ENCODE results near the gene C1QTNF9.

C1QTNF9 gene

DNA sequence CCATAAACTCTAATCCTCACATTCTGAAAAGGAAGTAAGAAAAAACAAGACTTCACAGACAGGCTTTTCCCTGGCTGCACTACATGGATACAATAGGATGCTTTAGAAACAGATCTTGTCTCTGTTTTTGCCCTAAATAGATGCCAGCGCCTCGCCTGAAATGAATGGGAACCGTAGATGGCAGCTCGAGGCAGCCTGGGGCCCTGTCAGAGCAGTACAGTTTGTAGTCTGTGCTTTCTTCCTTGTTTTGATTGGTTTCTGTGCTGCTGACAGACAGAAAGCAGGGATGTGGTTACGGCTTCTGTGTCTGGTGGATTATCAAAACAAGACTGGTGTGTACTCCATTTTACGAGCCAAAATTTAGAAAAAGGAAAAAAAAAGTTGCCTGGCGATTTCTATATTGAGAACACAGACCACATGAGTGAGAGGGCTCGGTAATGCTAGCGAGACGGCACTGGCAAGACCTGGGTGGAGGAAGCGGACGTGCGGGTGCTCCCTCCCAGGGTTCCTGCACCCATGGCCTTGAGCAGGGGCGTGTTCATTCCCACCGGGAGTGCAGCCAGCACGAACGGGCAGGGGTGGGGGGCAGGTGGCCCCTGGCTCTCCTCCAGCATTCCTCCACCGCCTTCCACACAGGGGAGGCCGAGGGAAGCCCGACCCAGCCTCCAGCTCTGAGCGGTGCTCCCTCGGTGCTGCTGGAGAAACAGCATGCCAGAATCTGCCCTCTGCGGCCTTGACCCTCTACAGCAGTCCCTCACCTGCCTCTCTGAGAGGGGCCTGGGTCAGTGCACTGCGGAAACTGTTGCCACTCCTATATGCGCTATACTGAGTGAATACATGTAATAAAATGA, 37.6 kb upstream of the C1QTNF9 start:
- H3K79me2 ChIP-seq (ENCODE audit: control insufficient read depth, low read length) = no peaks in the 10 kb centered on the region
- H3K4me3 ChIP-seq (ENCODE audit: low read length) = no peak overlapping the region
- peaks cover 40% of the 10 kb centered on the region for H3K4me1 ChIP-seq (ENCODE audit: control insufficient read depth, low read length)
- no peaks in the 10 kb centered on the region for H3K9me3 ChIP-seq (ENCODE audit: control insufficient read depth, insufficient read depth, low read length)
- no peak overlapping the region for H3K27ac ChIP-seq (ENCODE audit: low read depth, low read length)
- no peaks in the 10 kb centered on the region for H3K36me3 ChIP-seq (ENCODE audit: control insufficient read depth, low read length)
- peaks cover 4% of the 10 kb centered on the region; the same call in 1 of the 2 replicates for H3K27me3 ChIP-seq (ENCODE audit: control insufficient read depth, low read length)
- H4K20me1 ChIP-seq (ENCODE audit: control insufficient read depth, insufficient read depth, low read depth, low read length) = no peaks in the 10 kb centered on the region
- H3K4me2 ChIP-seq (ENCODE audit: low read length) = peak overlapping the region; percentile 39
- TF ChIP-seq, protein P1, sequence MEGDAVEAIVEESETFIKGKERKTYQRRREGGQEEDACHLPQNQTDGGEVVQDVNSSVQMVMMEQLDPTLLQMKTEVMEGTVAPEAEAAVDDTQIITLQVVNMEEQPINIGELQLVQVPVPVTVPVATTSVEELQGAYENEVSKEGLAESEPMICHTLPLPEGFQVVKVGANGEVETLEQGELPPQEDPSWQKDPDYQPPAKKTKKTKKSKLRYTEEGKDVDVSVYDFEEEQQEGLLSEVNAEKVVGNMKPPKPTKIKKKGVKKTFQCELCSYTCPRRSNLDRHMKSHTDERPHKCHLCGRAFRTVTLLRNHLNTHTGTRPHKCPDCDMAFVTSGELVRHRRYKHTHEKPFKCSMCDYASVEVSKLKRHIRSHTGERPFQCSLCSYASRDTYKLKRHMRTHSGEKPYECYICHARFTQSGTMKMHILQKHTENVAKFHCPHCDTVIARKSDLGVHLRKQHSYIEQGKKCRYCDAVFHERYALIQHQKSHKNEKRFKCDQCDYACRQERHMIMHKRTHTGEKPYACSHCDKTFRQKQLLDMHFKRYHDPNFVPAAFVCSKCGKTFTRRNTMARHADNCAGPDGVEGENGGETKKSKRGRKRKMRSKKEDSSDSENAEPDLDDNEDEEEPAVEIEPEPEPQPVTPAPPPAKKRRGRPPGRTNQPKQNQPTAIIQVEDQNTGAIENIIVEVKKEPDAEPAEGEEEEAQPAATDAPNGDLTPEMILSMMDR (IDR thresholded peaks at IDR 0.05; ENCODE audit: low read depth, low read length, poor library complexity, severe bottlenecking) = no peak
- TF ChIP-seq EZH2phosphoT487 (IDR thresholded peaks at IDR 0.05; ENCODE audit: borderline replicate concordance, low read length) = no peak
- H3F3A ChIP-seq (ENCODE audit: control insufficient read depth, insufficient read depth) = no peaks in the 10 kb centered on the region
- no peaks in the 10 kb centered on the region for H3K9me2 ChIP-seq (replicated peaks; ENCODE audit: control insufficient read depth, low read length)

DNA sequence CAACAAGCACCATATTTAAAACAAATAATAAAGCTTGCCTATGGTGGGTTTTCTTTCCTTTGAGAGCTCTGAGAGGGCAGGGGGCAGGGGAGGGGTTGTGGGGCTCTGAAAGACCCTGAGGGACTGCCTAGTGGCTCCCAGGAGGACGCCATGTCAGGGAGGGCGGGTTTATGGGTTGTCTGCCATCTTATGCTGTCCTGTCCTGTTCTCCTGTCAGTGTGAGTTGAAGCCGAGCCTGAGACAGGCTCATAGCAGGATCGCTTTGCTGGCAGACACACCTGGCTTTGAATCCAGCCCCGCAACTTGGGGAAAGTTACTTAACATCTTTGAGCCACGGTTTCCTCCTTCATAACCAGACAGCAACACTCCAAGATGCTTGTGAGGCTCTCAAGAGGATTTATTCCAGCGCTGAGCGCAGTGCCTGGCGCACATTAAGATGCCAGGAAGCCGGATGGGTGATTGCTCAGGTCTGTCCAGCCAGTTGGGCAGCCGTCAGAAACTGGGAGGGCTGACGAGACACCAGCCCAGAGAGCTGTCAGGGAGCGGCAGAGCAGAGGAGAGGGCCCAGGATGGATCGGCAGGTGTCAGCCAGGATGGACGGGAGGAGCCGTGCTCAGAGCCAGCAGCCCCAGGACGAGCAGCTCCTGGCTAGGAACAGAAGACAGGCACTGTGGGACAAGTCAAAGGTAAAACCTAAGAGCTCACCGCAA, 36.8 kb upstream of the C1QTNF9 start:
- H4K20me1 ChIP-seq (ENCODE audit: control insufficient read depth, insufficient read depth, low read depth, low read length) = no peaks in the 10 kb centered on the region
- H3K27ac ChIP-seq (ENCODE audit: low read depth, low read length) = no peak overlapping the region
- no peaks in the 10 kb centered on the region for H3K9me3 ChIP-seq (ENCODE audit: control insufficient read depth, insufficient read depth, low read length)
- H3K4me3 ChIP-seq (ENCODE audit: low read length) = no peak overlapping the region
- H3F3A ChIP-seq (ENCODE audit: control insufficient read depth, insufficient read depth) = no peaks in the 10 kb centered on the region
- H3K79me2 ChIP-seq (ENCODE audit: control insufficient read depth, low read length) = no peaks in the 10 kb centered on the region
- H3K36me3 ChIP-seq (ENCODE audit: control insufficient read depth, low read length) = no peaks in the 10 kb centered on the region
- TF ChIP-seq, protein P1 (IDR thresholded peaks at IDR 0.05; ENCODE audit: low read depth, low read length, poor library complexity, severe bottlenecking) = no peak
- H3K4me1 ChIP-seq (ENCODE audit: control insufficient read depth, low read length) = peaks cover 40% of the 10 kb centered on the region
- peaks cover 4% of the 10 kb centered on the region; the same call in 1 of the 2 replicates for H3K27me3 ChIP-seq (ENCODE audit: control insufficient read depth, low read length)
- H3K9me2 ChIP-seq (replicated peaks; ENCODE audit: control insufficient read depth, low read length) = no peaks in the 10 kb centered on the region
- no peak overlapping the region; the same call in 1 of the 2 replicates for H3K4me2 ChIP-seq (ENCODE audit: low read length)

DNA sequence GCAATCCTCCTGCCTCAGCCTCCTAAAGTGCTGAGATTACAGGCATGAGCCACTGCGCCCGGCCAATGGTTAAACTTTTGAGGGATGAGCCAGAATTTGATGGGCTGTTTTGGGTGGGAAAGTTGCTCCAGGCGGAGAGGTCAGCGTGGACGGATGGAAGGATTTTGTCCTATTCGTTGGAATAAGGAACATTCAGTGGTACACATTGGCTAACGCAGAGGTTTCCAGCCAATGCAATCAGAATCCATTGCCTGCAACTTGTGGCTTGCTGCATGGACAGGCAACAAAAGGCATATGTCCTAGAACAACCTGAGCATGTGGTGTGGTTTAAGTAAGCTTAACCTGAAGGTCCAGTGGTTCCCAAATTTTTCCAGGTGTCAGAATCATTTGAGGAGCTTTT, 35.5 kb upstream of the C1QTNF9 start:
- Histone ChIP-seq H4K20me1 (ENCODE audit: control insufficient read depth, insufficient read depth, low read depth, low read length) (no peaks in the 10 kb centered on the region), H3K36me3 (ENCODE audit: control insufficient read depth, low read length) (no peaks in the 10 kb centered on the region), H3K27ac (ENCODE audit: low read depth, low read length) (peak overlapping the region; percentile 3; the same call in 1 of the 2 replicates), H3F3A (ENCODE audit: control insufficient read depth, insufficient read depth) (no peaks in the 10 kb centered on the region), H3K4me3 (ENCODE audit: low read length) (no peak overlapping the region; the same call in 1 of the 2 replicates), H3K4me2 (ENCODE audit: low read length) (peak overlapping the region; percentile 32), H3K9me3 (ENCODE audit: control insufficient read depth, insufficient read depth, low read length) (no peaks in the 10 kb centered on the region), H3K27me3 (ENCODE audit: control insufficient read depth, low read length) (peaks cover 4% of the 10 kb centered on the region; the same call in 1 of the 2 replicates), H3K9me2 (replicated peaks; ENCODE audit: control insufficient read depth, low read length) (no peaks in the 10 kb centered on the region), H3K4me1 (ENCODE audit: control insufficient read depth, low read length) (peaks cover 40% of the 10 kb centered on the region), H3K79me2 (ENCODE audit: control insufficient read depth, low read length) (no peaks in the 10 kb centered on the region)
- no peak for TF ChIP-seq EZH2phosphoT487 (IDR thresholded peaks at IDR 0.05; ENCODE audit: borderline replicate concordance, low read length)
- TF ChIP-seq, protein P1 (IDR thresholded peaks at IDR 0.05; ENCODE audit: low read depth, low read length, poor library complexity, severe bottlenecking) = no peak

Measured in DOHH2 (cell line).